Large intestine (tissue), 3 donors: Measurements from ENCODE around the gene RPLP1. TPM values are rescaled to one million over a fixed set of nuclear protein-coding genes. Genes with fewer than 3 reads are reported as not detected.

ENCODE experiments used
- DNase-seq, 2 donors: peaks; one replicate each; pipeline versions ENCODE4 v3.0.0 to v3.0.0-alpha.2; 2013
- H3K27ac ChIP-seq: one replicate; pipeline ENCODE4 v1.5.1; 2013; ENCODE audit warnings: low read length
- H3K27me3 ChIP-seq: 2 replicates; pipeline ENCODE4 v1.6.1; 2013; ENCODE audit warnings: low read length; ENCODE audit not compliant: control insufficient read depth, insufficient read depth
- H3K36me3 ChIP-seq: 2 replicates; pipeline ENCODE4 v1.6.1; 2013; ENCODE audit warnings: low read length; ENCODE audit not compliant: control insufficient read depth, insufficient read depth
- H3K4me1 ChIP-seq: one replicate; pipeline ENCODE4 v1.6.1; 2013; ENCODE audit warnings: low read length; ENCODE audit not compliant: control insufficient read depth, insufficient read depth
- H3K4me3 ChIP-seq: one replicate; pipeline ENCODE4 v1.5.1; 2013; ENCODE audit warnings: low read length
- H3K9me3 ChIP-seq: one replicate; pipeline ENCODE4 v1.6.1; 2013; ENCODE audit warnings: mild to moderate bottlenecking, low read depth, low read length, moderate library complexity; ENCODE audit not compliant: control insufficient read depth
- WGBS: methylation state at CpG from one replicate; pipeline ENCODE4 v1.1.5; 2013; ENCODE audit warnings: low lambda C conversion rate; ENCODE audit not compliant: insufficient coverage; 5-methylcytosine and 5-hydroxymethylcytosine counted together
- polyA plus RNA-seq: library from polyadenylated mRNA; unstranded; fragments of 120-200 nt; gene quantifications from one replicate; pipeline ENCODE4 v1.2.1, GENCODE V29; 2013

The RPLP1 gene
- polyA plus RNA-seq, 1 donor = 2,101 TPM

- no peaks in the 10 kb centered on the region for H3K27me3 ChIP-seq
- DNase-seq = no peak
- no CpG with 5 or more reads among the region's 1 CpG for WGBS
- no peak overlapping the region for H3K4me3 ChIP-seq
- peaks cover 28% of the 10 kb centered on the region for H3K4me1 ChIP-seq
- no peak overlapping the region for H3K27ac ChIP-seq
- H3K36me3 ChIP-seq = no peaks in the 10 kb centered on the region
- H3K9me3 ChIP-seq = peaks cover 2% of the 10 kb centered on the region
These were observed 12.6 kb downstream of the RPLP1 start for GRCh38 chr15:69465253-69465652.

GRCh38 chr15:69466733-69467132 is 14.1 kb downstream of the RPLP1 start:
- Histone ChIP-seq H3K4me1 (peaks cover 28% of the 10 kb centered on the region), H3K36me3 (no peaks in the 10 kb centered on the region), H3K4me3 (no peak overlapping the region), H3K27me3 (no peaks in the 10 kb centered on the region), H3K27ac (no peak overlapping the region), H3K9me3 (peaks cover 2% of the 10 kb centered on the region)
- WGBS = 100% methylated on average over 1 of the region's 2 CpGs
- DNase-seq = no peak

GRCh38 chr15:69467636-69468035 is 15.0 kb downstream of the RPLP1 start:
- no peaks in the 10 kb centered on the region for H3K9me3 ChIP-seq
- H3K4me3 ChIP-seq = no peak overlapping the region
- peaks cover 23% of the 10 kb centered on the region for H3K4me1 ChIP-seq
- WGBS = 33% methylated on average over 2 of the region's 11 CpGs
- H3K27me3 ChIP-seq = no peaks in the 10 kb centered on the region
- no peak overlapping the region for H3K27ac ChIP-seq
- peak in 1 of 2 donors; percentile 68 for DNase-seq
- no peaks in the 10 kb centered on the region for H3K36me3 ChIP-seq

GRCh38 chr15:69468241-69469121 is 15.9 kb downstream of the RPLP1 start:
- H3K27ac ChIP-seq = no peak overlapping the region
- H3K27me3 ChIP-seq = no peaks in the 10 kb centered on the region
- no peaks in the 10 kb centered on the region for H3K9me3 ChIP-seq
- H3K4me1 ChIP-seq = peaks cover 19% of the 10 kb centered on the region
- DNase-seq = peak; percentile 36 to 66
- WGBS = no CpG with 5 or more reads among the region's 19 CpGs
- H3K4me3 ChIP-seq = no peak overlapping the region
- no peaks in the 10 kb centered on the region for H3K36me3 ChIP-seq

GRCh38 chr15:69469467-69470201 is 17.0 kb downstream of the RPLP1 start:
- peak; percentile 40 to 72 for DNase-seq
- no peaks in the 10 kb centered on the region for H3K36me3 ChIP-seq
- peak overlapping the region; percentile 61 for H3K27ac ChIP-seq
- no peak overlapping the region for H3K4me3 ChIP-seq
- no peaks in the 10 kb centered on the region for H3K9me3 ChIP-seq
- WGBS = no CpG with 5 or more reads among the region's 8 CpGs
- no peaks in the 10 kb centered on the region for H3K27me3 ChIP-seq
- H3K4me1 ChIP-seq = peaks cover 17% of the 10 kb centered on the region

GRCh38 chr15:69472046-69472445 is 19.4 kb downstream of the RPLP1 start:
- H3K4me1 ChIP-seq = peaks cover 17% of the 10 kb centered on the region
- no peak overlapping the region for H3K4me3 ChIP-seq
- WGBS = no CpG with 5 or more reads among the region's 5 CpGs
- H3K27me3 ChIP-seq = no peaks in the 10 kb centered on the region
- H3K9me3 ChIP-seq = no peaks in the 10 kb centered on the region
- H3K36me3 ChIP-seq = no peaks in the 10 kb centered on the region
- no peak for DNase-seq
- H3K27ac ChIP-seq = no peak overlapping the region

GRCh38 chr15:69472562-69472961 is 19.9 kb downstream of the RPLP1 start:
- peaks cover 14% of the 10 kb centered on the region for H3K4me1 ChIP-seq
- WGBS = 17% methylated on average over 1 of the region's 6 CpGs
- no peaks in the 10 kb centered on the region for H3K27me3 ChIP-seq
- H3K36me3 ChIP-seq = no peaks in the 10 kb centered on the region
- no peak overlapping the region for H3K27ac ChIP-seq
- H3K9me3 ChIP-seq = no peaks in the 10 kb centered on the region
- H3K4me3 ChIP-seq = no peak overlapping the region
- no peak for DNase-seq

GRCh38 chr15:69474291-69474690 is 21.7 kb downstream of the RPLP1 start:
- H3K27me3 ChIP-seq = no peaks in the 10 kb centered on the region
- WGBS = no CpG with 5 or more reads among the region's 5 CpGs
- no peak for DNase-seq
- no peak overlapping the region for H3K4me3 ChIP-seq
- H3K27ac ChIP-seq = no peak overlapping the region
- peaks cover 4% of the 10 kb centered on the region for H3K4me1 ChIP-seq
- no peaks in the 10 kb centered on the region for H3K9me3 ChIP-seq
- no peaks in the 10 kb centered on the region for H3K36me3 ChIP-seq

GRCh38 chr15:69474846-69475455 is 22.3 kb downstream of the RPLP1 start:
- Histone ChIP-seq H3K4me3 (no peak overlapping the region), H3K9me3 (no peaks in the 10 kb centered on the region), H3K36me3 (no peaks in the 10 kb centered on the region), H3K4me1 (no peaks in the 10 kb centered on the region), H3K27me3 (no peaks in the 10 kb centered on the region), H3K27ac (no peak overlapping the region)
- no CpG with 5 or more reads among the region's 7 CpGs for WGBS
- no peak for DNase-seq

- no CpG with 5 or more reads among the region's 8 CpGs for WGBS
These were observed 23.2 kb downstream of the RPLP1 start for GRCh38 chr15:69475769-69476358.

More at GRCh38 chr15:69475769-69476358, 23.2 kb downstream of the RPLP1 start:
- Histone ChIP-seq H3K4me3 (no peak overlapping the region), H3K27me3 (no peaks in the 10 kb centered on the region), H3K27ac (no peak overlapping the region), H3K36me3 (no peaks in the 10 kb centered on the region), H3K9me3 (no peaks in the 10 kb centered on the region), H3K4me1 (no peaks in the 10 kb centered on the region)
- peak; percentile 62 to 67 for DNase-seq
